ENCODE results near the gene SEMA5A.

Gene SEMA5A

GRCh38 chr5:9474219-9475002 is 71.5 kb downstream of the SEMA5A start:
- no peak for DNase-seq (ENCODE audit: low read depth)
- TF ChIP-seq, protein P1, sequence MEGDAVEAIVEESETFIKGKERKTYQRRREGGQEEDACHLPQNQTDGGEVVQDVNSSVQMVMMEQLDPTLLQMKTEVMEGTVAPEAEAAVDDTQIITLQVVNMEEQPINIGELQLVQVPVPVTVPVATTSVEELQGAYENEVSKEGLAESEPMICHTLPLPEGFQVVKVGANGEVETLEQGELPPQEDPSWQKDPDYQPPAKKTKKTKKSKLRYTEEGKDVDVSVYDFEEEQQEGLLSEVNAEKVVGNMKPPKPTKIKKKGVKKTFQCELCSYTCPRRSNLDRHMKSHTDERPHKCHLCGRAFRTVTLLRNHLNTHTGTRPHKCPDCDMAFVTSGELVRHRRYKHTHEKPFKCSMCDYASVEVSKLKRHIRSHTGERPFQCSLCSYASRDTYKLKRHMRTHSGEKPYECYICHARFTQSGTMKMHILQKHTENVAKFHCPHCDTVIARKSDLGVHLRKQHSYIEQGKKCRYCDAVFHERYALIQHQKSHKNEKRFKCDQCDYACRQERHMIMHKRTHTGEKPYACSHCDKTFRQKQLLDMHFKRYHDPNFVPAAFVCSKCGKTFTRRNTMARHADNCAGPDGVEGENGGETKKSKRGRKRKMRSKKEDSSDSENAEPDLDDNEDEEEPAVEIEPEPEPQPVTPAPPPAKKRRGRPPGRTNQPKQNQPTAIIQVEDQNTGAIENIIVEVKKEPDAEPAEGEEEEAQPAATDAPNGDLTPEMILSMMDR (conservative IDR thresholded peaks at IDR 0.05; ENCODE audit: low read depth, low read length): no peak

GRCh38 chr5:9473624-9474023 is 72.3 kb downstream of the SEMA5A start:
- DNase-seq (ENCODE audit: low read depth): peak; percentile 15
- no peak overlapping the region for H3K4me3 ChIP-seq (ENCODE audit: low read depth, low read length)

More at GRCh38 chr5:9474219-9475002, 71.5 kb downstream of the SEMA5A start:
- H3K4me3 ChIP-seq (ENCODE audit: low read depth, low read length): no peak overlapping the region

DNA sequence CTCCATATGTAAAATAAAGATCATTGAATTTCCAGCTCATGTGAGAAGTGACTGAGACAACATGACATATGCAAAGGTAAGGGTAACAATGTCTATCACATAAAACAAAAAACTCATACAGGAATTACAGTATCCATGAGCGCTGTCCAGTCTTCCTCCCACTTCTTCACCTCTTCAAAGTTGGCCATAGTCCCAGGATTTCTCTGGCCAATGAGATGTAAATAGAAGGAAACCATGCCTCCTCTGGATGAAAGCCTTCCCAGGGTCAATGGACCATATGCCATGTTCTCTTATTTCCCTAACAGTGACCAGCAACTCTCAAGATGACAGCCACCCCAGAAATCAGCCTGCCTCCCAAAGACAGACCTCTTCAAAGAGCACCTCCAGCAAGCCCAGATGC is 75.5 kb downstream of the SEMA5A start:
- no peak for DNase-seq (ENCODE audit: low read depth)
- TF ChIP-seq, protein P1 (conservative IDR thresholded peaks at IDR 0.05; ENCODE audit: low read depth, low read length): no peak
- no peak overlapping the region for H3K4me3 ChIP-seq (ENCODE audit: low read depth, low read length)

More at GRCh38 chr5:9473624-9474023, 72.3 kb downstream of the SEMA5A start:
- TF ChIP-seq, protein P1 (conservative IDR thresholded peaks at IDR 0.05; ENCODE audit: low read depth, low read length): no peak

- DNase-seq (ENCODE audit: low read depth): peak; percentile 97
- H3K4me3 ChIP-seq (ENCODE audit: low read depth, low read length): no peak overlapping the region
- TF ChIP-seq, protein P1 (conservative IDR thresholded peaks at IDR 0.05; ENCODE audit: low read depth, low read length): no peak
Measured at GRCh38 chr5:9468060-9468388, 77.9 kb downstream of the SEMA5A start.

- H3K4me3 ChIP-seq (ENCODE audit: low read depth, low read length): no peak overlapping the region
- DNase-seq (ENCODE audit: low read depth): no peak
- TF ChIP-seq, protein P1 (conservative IDR thresholded peaks at IDR 0.05; ENCODE audit: low read depth, low read length): no peak
Measured at GRCh38 chr5:9467199-9468059, 78.4 kb downstream of the SEMA5A start.

DNA sequence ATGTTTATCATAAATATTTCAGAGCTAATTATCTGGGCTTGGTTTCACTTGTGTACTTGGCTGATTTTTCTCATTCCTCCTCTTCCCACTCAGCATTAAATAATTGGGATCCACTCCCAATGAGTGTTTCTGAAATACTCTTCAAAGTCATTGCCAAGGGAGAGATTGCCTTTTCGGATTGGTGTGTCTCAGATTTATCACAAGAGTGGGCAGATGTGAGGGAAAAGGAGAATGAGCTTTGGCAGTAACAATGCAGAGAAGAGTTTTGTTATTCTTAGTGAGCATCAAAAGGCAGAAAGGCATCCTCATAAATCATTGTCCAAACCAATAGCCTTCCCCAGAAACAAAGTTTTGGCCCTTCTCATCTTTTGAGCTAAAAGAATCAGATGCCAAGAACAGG is 79.2 kb downstream of the SEMA5A start:
- TF ChIP-seq, protein P1 (conservative IDR thresholded peaks at IDR 0.05; ENCODE audit: low read depth, low read length): no peak
- DNase-seq (ENCODE audit: low read depth): no peak
- H3K4me3 ChIP-seq (ENCODE audit: low read depth, low read length): no peak overlapping the region

Data from choroid plexus epithelial cell (primary cell).